ENCODE results near the gene ADH1C.

ADH1C gene

DNA sequence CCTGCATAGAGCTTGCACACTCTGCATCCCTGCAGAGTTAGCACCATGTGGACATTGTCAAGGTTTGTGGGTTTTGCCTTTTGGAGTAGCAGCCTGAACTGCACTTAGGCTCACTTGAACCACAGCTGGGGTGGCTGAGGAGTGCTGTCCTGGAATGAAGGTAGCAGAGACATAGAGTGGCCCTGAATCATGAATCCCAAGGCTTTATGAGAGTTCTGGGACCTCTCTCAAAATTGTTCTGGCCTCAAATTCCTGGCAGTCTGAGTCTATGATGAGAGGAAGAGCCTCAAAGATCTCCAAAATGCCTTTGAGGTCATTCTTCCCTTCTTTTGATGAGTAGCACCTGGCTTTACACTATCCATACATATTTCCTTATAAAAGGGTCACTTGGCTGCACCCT lies 37.1 kb upstream of the ADH1C start:
- Histone ChIP-seq H3K9me2 (ENCODE audit: low read depth, low read length) (no peaks in the 10 kb centered on the region), H3K9ac (ENCODE audit: low read length) (no peak overlapping the region), H3K4me3 (ENCODE audit: low read depth, low read length, poor library complexity, severe bottlenecking) (no peak overlapping the region), H3K79me2 (ENCODE audit: insufficient read depth, low read length) (no peaks in the 10 kb centered on the region), H3K27ac (ENCODE audit: low read depth, low read length, poor library complexity, severe bottlenecking) (no peak overlapping the region), H4K20me1 (ENCODE audit: insufficient read depth, low read length) (no peaks in the 10 kb centered on the region), H3F3A (ENCODE audit: insufficient read depth, low read length) (no peaks in the 10 kb centered on the region), H2AFZ (ENCODE audit: low read length) (no peak overlapping the region), H3K4me2 (ENCODE audit: low read length) (no peak overlapping the region), H3K9me3 (ENCODE audit: low read length) (no peaks in the 10 kb centered on the region), H3K4me1 (ENCODE audit: insufficient read depth, low read length, severe bottlenecking) (no peaks in the 10 kb centered on the region), H3K27me3 (ENCODE audit: insufficient read depth, low read length) (no peaks in the 10 kb centered on the region), H3K36me3 (ENCODE audit: insufficient read depth, low read length) (no peaks in the 10 kb centered on the region)
- TF ChIP-seq EZH2 (IDR thresholded peaks at IDR 0.05; ENCODE audit: borderline replicate concordance, low read length) = no peak
- TF ChIP-seq, protein P1, sequence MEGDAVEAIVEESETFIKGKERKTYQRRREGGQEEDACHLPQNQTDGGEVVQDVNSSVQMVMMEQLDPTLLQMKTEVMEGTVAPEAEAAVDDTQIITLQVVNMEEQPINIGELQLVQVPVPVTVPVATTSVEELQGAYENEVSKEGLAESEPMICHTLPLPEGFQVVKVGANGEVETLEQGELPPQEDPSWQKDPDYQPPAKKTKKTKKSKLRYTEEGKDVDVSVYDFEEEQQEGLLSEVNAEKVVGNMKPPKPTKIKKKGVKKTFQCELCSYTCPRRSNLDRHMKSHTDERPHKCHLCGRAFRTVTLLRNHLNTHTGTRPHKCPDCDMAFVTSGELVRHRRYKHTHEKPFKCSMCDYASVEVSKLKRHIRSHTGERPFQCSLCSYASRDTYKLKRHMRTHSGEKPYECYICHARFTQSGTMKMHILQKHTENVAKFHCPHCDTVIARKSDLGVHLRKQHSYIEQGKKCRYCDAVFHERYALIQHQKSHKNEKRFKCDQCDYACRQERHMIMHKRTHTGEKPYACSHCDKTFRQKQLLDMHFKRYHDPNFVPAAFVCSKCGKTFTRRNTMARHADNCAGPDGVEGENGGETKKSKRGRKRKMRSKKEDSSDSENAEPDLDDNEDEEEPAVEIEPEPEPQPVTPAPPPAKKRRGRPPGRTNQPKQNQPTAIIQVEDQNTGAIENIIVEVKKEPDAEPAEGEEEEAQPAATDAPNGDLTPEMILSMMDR (IDR thresholded peaks at IDR 0.05; ENCODE audit: low read length) = no peak

DNA sequence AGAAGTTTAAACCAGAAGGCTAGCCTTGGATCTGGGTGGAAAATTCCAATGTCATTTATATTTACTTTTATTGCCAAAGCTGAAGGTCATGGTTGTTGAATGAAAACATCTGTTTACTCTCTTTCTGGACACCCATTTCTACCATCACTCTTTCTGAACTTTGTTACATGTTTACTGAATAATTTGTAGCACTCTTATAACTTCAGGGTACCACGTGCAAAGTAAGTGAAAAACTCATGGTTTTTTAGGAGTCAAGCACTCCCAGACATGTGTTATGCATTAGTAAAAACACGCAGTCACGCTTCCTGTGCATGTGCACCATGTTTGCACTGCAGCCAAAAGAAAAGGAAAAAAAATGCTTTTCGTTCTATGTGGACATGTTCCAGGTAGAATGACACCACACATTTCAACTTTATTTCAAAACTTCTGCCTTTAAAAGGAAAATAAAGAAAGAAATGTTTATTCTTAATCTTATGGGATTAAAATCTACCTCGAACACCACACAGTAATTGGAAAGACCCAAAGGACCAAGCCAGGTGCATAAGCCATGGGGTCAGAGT lies 31.4 kb upstream of the ADH1C start:
- Histone ChIP-seq H3K9me3 (ENCODE audit: low read length) (no peaks in the 10 kb centered on the region), H3K27ac (ENCODE audit: low read depth, low read length, poor library complexity, severe bottlenecking) (no peak overlapping the region), H3K4me2 (ENCODE audit: low read length) (no peak overlapping the region), H3F3A (ENCODE audit: insufficient read depth, low read length) (no peaks in the 10 kb centered on the region), H3K4me3 (ENCODE audit: low read depth, low read length, poor library complexity, severe bottlenecking) (no peak overlapping the region), H2AFZ (ENCODE audit: low read length) (no peak overlapping the region), H3K9me2 (ENCODE audit: low read depth, low read length) (no peaks in the 10 kb centered on the region), H3K36me3 (ENCODE audit: insufficient read depth, low read length) (no peaks in the 10 kb centered on the region), H3K79me2 (ENCODE audit: insufficient read depth, low read length) (no peaks in the 10 kb centered on the region), H4K20me1 (ENCODE audit: insufficient read depth, low read length) (no peaks in the 10 kb centered on the region), H3K4me1 (ENCODE audit: insufficient read depth, low read length, severe bottlenecking) (no peaks in the 10 kb centered on the region), H3K27me3 (ENCODE audit: insufficient read depth, low read length) (no peaks in the 10 kb centered on the region), H3K9ac (ENCODE audit: low read length) (no peak overlapping the region)
- TF ChIP-seq EZH2 (IDR thresholded peaks at IDR 0.05; ENCODE audit: borderline replicate concordance, low read length) = no peak
- TF ChIP-seq, protein P1 (IDR thresholded peaks at IDR 0.05; ENCODE audit: low read length) = no peak

DNA sequence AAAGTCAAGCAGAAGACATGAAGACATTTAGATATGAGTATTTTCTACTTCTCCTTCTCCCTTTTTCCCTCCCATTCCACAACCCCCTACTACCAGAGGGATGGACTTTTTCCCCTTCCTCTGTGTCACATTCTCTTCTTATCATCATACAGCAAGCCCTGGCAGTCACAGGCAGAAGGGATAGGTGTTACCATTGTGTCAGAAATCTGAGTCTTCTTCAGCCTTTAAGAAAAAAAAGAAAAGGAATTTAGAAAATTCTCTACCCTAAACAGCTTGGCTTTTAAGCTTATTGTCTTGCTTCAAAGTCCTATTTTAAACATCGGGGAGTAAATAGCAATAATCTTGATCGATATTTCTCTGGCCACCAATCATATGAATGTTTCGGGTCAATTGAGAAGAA lies 30.9 kb upstream of the ADH1C start:
- Histone ChIP-seq H3K36me3 (ENCODE audit: insufficient read depth, low read length) (no peaks in the 10 kb centered on the region), H3K27ac (ENCODE audit: low read depth, low read length, poor library complexity, severe bottlenecking) (no peak overlapping the region), H3K4me2 (ENCODE audit: low read length) (no peak overlapping the region), H3K4me3 (ENCODE audit: low read depth, low read length, poor library complexity, severe bottlenecking) (no peak overlapping the region), H3F3A (ENCODE audit: insufficient read depth, low read length) (no peaks in the 10 kb centered on the region), H2AFZ (ENCODE audit: low read length) (no peak overlapping the region), H3K79me2 (ENCODE audit: insufficient read depth, low read length) (no peaks in the 10 kb centered on the region), H3K4me1 (ENCODE audit: insufficient read depth, low read length, severe bottlenecking) (no peaks in the 10 kb centered on the region), H3K27me3 (ENCODE audit: insufficient read depth, low read length) (no peaks in the 10 kb centered on the region), H3K9me2 (ENCODE audit: low read depth, low read length) (no peaks in the 10 kb centered on the region), H3K9me3 (ENCODE audit: low read length) (no peaks in the 10 kb centered on the region), H3K9ac (ENCODE audit: low read length) (no peak overlapping the region), H4K20me1 (ENCODE audit: insufficient read depth, low read length) (no peaks in the 10 kb centered on the region)
- TF ChIP-seq EZH2 (IDR thresholded peaks at IDR 0.05; ENCODE audit: borderline replicate concordance, low read length) = no peak
- TF ChIP-seq, protein P1 (IDR thresholded peaks at IDR 0.05; ENCODE audit: low read length) = no peak

Data from OCI-LY1 (cell line).